ENCODE results near the gene IFI6. TPM values are rescaled to one million over a fixed set of nuclear protein-coding genes. Genes with fewer than 3 reads are reported as not detected.

The IFI6 gene
- polyA plus RNA-seq, 1 donor from 2014 or later, result 68.2 TPM

DNA sequence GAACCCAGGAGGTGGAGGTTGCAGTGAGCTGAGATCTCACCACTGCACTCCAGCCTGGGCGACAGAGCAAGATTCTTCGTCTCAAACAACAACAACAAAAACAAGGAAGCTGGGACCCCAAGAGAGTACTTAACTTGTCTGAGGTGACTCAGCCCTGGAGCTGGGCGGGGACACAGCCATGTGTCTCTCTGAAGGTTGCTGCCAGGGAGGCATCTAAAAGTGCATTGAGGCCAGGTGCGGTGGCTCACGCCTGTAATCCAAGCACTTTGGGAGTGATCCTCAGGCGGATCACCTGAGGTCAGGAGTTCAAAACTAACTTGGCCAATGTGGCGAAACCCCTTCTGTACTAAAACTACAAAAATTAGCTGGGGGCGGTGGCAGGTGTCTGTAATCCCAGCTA lies 7.7 kb downstream of the IFI6 start:
- peaks cover 1% of the 10 kb centered on the region for H3K36me3 Mint-ChIP-seq
- no peak overlapping the region for H3K27ac Mint-ChIP-seq
- no peaks in the 10 kb centered on the region for H3K9me3 Mint-ChIP-seq
- no peaks in the 10 kb centered on the region for H3K27me3 Mint-ChIP-seq
- H3K4me3 Mint-ChIP-seq, result peak overlapping the region in 1 of 4 donors; percentile 17
- peaks cover 30 to 37% (median 37%) of the 10 kb centered on the region in 3 donors for H3K4me1 Mint-ChIP-seq

DNA sequence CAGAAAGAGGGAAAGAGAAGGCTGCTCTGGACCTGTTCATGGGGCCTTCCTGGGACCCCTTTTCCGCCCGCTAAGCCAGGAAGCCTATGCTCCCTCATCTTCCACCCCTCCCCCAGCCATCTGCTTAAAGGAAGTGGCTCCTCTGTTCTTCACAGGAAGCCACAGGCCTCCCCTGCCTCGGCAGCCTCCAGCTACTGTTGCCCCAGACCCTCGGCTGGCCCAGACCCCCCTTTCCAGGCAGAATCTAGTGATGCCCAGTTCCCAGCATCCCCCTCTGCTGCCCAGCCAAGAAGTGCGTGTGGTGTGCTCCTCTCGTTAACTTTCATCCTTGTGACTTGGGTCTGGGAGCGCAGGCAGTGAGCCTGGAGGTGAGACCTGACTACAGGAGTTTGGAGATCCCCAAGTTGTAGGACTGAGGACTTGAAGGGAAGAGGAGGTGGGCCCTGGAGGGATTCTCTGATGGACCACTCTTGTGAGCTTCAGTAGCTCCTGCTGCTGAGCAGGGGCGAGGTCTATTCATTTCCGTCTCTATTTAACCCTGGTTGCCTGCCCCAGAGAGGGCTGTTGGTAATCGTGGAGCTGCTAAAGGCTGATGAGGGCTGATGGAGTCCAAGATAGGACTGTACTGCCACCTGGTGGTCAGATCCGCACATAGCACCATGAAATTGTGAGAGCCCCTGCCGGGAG lies 9.1 kb downstream of the IFI6 start:
- H3K36me3 Mint-ChIP-seq, result peaks cover 1% of the 10 kb centered on the region
- H3K9me3 Mint-ChIP-seq, result no peaks in the 10 kb centered on the region
- peaks cover 37 to 44% (median 44%) of the 10 kb centered on the region in 3 donors for H3K4me1 Mint-ChIP-seq
- peak overlapping the region; percentile 49 to 91 (median 72) for H3K4me3 Mint-ChIP-seq
- no peaks in the 10 kb centered on the region for H3K27me3 Mint-ChIP-seq
- peak overlapping the region; percentile 97 to 98 (median 98) for H3K27ac Mint-ChIP-seq

DNA sequence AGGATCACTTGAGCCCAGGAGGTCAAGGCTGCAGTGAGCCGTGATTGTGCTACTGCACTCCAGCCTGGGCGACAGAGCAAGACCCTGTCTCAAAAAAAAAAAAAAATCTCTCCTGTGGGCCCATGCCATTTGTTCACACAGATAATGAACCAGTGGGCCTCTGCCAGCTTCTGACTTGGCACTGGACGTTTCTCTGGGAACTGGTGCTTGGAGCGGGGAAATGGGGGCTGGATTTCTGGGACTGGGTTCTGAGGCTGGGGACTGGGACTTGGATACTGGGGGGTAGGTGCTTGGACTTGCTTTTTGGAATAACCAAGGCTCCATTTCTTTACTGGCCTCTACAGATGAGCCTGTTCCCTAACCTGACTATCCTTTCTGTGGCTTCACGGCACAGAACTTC lies 9.7 kb downstream of the IFI6 start:
- Mint-ChIP-seq H3K4me3 (peak overlapping the region; percentile 49 to 91 (median 72)), H3K27ac (peak overlapping the region; percentile 97 to 98 (median 98)), H3K36me3 (peaks cover under 1% of the 10 kb centered on the region), H3K9me3 (no peaks in the 10 kb centered on the region), H3K27me3 (no peaks in the 10 kb centered on the region), H3K4me1 (peaks cover 37 to 44% (median 44%) of the 10 kb centered on the region in 3 donors)

DNA sequence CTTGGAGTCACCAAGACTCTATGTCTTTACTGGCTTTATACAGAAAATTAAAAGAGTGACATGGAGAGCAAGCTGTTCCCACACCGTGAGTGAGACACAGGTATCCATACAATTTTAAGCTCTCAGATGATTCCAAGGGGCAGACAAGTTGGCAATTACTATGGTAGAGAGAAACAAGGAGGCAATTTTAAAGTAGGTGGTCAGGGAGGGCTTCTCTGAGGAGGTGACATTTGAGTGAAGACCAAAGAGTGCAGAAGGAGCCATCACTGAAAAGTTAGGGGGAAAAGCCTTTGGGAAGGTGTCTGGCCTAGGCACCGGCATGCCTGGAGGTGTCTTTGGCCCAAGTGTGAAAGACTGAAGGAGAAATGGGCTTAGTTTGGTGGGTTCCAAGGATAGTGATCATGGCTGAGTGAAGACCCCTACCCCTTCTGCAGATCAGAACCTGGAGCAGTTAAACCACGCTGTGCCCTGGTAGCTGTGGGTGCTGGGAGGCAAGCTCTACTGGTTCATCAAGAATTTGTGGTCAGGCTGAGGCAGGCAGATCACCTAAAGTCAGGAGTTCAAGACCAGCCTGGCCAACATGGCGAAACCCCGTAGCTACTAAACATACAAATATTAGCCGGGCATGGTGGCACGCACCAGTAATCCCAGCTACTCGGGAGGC lies 10.4 kb downstream of the IFI6 start:
- Mint-ChIP-seq H3K4me1 (peaks cover 37 to 44% (median 44%) of the 10 kb centered on the region in 3 donors), H3K36me3 (no peaks in the 10 kb centered on the region), H3K9me3 (no peaks in the 10 kb centered on the region), H3K27ac (peak overlapping the region; percentile 97 to 100 (median 100)), H3K4me3 (peak overlapping the region; percentile 21 to 90 (median 73)), H3K27me3 (no peaks in the 10 kb centered on the region)

DNA sequence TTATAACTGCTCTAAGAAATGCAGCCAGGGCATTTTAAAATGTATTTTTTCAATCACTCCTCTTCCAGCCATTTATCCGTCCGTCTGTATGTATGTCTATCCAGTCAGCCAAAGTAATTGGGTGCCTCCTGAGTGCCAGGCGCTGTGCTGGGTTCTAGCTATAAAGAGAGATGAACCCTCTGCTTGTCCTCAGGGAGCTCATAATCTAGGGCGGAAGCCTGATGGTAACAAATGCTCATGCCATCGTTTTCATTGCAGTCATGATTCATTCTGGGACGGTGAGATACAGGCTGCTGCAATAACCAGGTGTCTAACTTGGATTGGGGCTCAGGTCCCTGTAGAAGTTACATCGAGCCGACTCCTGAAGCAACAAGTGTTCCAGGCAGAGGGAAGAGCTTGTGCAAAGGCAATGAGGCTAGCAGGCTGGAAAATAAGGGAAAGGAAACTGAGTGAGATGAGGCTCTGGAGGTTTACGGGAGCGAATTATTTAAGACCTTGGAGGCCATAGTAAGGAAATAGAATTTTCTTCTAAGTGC lies 11.6 kb downstream of the IFI6 start:
- H3K4me1 Mint-ChIP-seq, result peaks cover 37 to 47% (median 45%) of the 10 kb centered on the region in 3 donors
- H3K36me3 Mint-ChIP-seq, result no peaks in the 10 kb centered on the region
- H3K9me3 Mint-ChIP-seq, result no peaks in the 10 kb centered on the region
- H3K4me3 Mint-ChIP-seq, result peak overlapping the region; percentile 85 to 95 (median 92)
- H3K27me3 Mint-ChIP-seq, result no peaks in the 10 kb centered on the region
- H3K27ac Mint-ChIP-seq, result peak overlapping the region; percentile 97 to 100 (median 100)

DNA sequence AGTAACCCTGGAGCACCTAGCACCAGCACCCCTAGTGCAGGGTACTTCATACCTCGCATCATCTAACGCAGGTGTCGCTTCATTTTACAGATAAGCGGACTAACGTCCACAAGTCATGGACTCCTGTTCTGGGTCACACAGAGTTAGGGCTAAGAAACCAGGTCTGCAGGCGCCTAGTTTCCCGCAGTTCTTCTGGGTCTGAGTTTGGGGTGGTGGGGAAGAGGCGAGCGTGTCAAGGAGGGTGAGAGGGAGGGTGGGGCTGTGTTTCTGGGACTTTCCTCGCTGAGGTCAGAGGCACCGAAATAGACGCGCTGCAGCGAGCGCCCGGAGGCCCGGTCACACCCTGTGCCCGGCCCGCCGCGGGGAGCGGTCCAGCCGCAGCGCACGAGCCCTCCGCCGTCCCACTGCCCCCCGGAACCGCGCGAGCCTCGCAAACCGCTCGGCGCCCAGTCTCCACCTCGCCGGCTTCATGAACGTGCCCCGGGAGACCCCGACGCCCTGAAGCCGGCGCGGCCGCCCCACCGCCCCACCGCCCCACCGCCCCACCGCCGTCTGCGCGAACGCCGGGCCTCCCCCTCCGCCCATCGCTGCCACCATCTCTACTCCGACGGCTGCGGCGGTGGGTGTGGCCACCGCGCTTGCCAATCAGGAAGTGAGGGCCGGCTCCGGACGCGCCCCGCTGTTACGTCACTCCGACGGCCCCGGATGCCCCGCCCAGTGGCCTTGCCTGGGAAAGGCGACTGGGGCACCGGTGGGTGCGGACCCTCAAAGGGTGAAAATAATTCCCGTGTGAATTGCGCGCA lies 12.3 kb downstream of the IFI6 start:
- no peaks in the 10 kb centered on the region for H3K36me3 Mint-ChIP-seq
- no peaks in the 10 kb centered on the region for H3K9me3 Mint-ChIP-seq
- peak overlapping the region; percentile 85 to 96 (median 92) for H3K4me3 Mint-ChIP-seq
- H3K27me3 Mint-ChIP-seq, result no peaks in the 10 kb centered on the region
- peak overlapping the region; percentile 97 to 100 (median 100) for H3K27ac Mint-ChIP-seq
- H3K4me1 Mint-ChIP-seq, result peaks cover 37 to 52% (median 47%) of the 10 kb centered on the region in 3 donors

DNA sequence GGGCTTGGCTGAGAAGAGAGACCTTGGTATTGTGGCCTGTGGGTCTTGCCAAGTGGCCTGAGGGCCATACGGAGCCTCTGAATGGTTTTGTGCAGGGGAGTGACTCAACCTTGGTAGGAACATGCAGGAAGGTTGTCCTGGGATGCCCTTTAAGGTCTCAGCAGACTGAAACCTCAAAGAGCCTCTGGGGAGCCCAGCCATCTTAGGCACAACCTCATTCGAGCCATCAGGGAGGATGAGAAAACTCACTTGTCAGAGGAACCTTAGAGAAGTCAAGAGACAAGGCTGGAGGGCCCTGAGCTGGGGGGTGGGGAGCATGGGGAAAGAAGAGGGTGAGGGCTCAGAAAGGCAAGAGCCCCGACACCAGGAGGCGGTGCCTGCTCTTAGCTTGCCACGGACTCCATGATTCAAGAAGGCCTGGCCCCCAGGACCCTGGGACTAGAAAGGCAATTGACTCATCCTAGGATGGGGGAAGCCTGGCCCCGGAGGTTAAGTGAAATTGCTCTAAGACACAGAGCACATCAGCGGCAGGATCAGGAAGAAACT lies 13.0 kb downstream of the IFI6 start:
- peaks cover 37 to 51% (median 46%) of the 10 kb centered on the region in 3 donors for H3K4me1 Mint-ChIP-seq
- no peaks in the 10 kb centered on the region for H3K36me3 Mint-ChIP-seq

DNA sequence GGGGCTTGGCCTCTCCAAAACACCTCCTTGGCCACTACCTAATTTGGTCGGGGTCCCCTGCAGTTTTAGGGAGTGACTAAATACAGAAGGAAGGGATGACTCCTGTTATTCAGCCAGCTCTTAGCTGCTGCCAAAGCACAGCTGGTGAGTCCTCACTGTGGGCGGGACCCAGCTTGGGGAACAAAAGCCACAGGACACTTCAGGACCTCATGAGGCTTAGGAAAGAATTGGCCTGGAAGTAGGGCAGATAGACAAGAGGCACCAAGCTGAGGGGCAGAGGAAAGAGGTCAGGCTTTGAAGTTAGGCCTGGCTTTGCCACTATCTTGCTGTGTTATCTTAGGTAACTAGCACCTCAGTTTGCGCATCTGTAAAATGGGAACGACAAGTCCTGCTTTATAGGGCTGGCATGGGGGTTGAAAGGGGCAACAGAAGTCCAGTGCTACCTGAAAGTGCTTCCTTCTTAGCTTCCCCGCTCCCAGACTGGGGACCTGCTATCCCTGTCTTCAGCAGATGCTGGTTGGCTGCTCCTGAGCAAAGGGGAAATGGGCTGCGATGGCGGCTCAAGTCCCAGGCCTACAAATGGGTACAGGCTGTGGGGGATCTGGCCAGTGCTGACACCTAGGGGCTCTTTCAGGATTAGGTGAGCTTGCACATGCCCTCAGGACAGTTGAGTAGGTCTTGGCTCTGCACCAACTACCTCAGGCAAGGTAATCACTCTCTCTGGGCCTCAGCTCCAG lies 15.7 kb downstream of the IFI6 start:
- Mint-ChIP-seq H3K27me3 (no peaks in the 10 kb centered on the region), H3K4me1 (peaks cover 29 to 36% (median 31%) of the 10 kb centered on the region in 3 donors), H3K9me3 (no peaks in the 10 kb centered on the region), H3K36me3 (no peaks in the 10 kb centered on the region), H3K27ac (peak overlapping the region in 1 of 3 donors; percentile 71), H3K4me3 (peak overlapping the region in 1 of 4 donors; percentile 57)

More for the DNA sequence above, 13.0 kb downstream of the IFI6 start:
- peak overlapping the region; percentile 97 to 100 (median 100) for H3K27ac Mint-ChIP-seq
- H3K4me3 Mint-ChIP-seq, result peak overlapping the region; percentile 85 to 96 (median 92)
- no peaks in the 10 kb centered on the region for H3K27me3 Mint-ChIP-seq
- H3K9me3 Mint-ChIP-seq, result no peaks in the 10 kb centered on the region

DNA sequence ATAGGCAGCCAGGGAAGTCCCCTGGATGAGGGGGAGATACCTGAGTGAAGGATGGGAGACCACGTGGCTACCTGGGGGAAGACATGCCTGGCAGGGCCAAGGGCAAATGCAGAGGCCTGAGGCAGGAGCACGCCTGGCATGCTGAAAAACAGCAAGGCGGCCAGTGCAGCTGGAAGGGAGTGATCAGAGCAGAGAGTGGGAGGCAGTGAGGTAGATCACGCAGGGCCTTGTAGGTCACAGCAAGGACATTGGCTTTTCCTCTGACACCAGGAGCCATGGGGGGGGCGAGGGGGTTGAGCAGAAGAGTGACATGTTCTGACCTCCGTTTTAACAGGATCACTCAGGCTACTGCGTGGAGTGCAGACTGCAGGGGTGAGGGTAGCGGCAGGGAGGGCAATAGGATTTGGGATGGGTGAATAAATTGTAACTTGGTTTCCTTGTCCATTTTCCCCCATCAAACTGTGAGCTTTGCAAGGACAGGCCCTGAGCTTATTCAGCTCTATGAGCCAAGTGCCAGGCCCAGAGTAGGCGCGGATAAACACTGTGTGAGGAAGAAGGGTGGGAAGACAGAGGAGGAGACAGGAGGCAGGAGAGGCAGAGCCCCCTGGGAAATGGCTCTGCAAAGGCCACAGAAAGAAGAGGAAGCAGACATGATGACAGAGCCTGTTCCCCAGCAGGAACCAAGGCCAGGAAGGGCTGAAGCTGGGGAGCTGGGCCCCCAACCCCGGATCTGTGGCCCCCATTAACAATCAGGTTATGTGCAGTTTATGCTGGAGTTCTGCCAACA lies 16.6 kb downstream of the IFI6 start:
- no peaks in the 10 kb centered on the region for H3K27me3 Mint-ChIP-seq
- H3K36me3 Mint-ChIP-seq, result no peaks in the 10 kb centered on the region
- no peaks in the 10 kb centered on the region for H3K9me3 Mint-ChIP-seq
- peak overlapping the region in 2 of 3 donors; percentile 84 to 87 for H3K27ac Mint-ChIP-seq
- peaks cover 21 to 28% (median 25%) of the 10 kb centered on the region in 3 donors for H3K4me1 Mint-ChIP-seq
- H3K4me3 Mint-ChIP-seq, result peak overlapping the region in 1 of 4 donors; percentile 7

DNA sequence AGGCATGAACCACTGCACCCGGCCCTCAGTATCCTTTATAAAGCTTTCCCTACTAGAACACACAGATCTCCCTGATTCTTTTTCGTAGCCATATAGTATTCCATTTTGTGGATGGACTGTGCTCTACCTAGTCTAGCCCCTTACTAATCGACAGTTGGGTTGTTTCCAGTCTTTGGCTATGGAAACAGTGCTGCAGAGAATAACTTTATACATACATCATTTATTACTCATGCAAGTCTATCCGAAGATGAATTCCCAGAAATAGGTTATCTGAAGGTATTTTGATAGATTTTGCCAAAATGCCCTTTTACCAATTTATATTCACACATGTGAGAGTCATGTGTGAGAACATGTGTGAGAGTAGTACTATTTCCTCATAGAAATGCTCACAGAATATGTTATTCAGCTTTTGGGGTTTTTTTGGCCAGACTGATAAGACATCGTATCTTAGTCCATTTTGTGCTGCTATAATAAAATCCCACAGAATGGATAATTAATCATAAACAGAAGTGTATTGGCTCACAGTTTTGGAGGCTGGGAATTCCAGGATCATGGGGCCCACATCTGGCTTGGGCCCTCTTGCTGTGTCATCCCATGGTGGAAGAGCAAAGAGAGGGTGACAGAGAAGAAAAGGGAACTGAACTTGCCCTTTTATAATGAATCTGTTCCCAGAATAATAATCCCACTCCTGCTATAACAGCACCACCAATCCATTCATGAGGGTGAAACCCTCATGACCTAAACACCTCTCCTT lies 19.7 kb downstream of the IFI6 start:
- peaks cover 5 to 11% (median 10%) of the 10 kb centered on the region in 3 donors for H3K4me1 Mint-ChIP-seq
- no peaks in the 10 kb centered on the region for H3K27me3 Mint-ChIP-seq
- H3K36me3 Mint-ChIP-seq, result no peaks in the 10 kb centered on the region
- H3K4me3 Mint-ChIP-seq, result no peak overlapping the region
- peak overlapping the region in 2 of 3 donors; percentile 57 to 59 for H3K27ac Mint-ChIP-seq
- H3K9me3 Mint-ChIP-seq, result no peaks in the 10 kb centered on the region

DNA sequence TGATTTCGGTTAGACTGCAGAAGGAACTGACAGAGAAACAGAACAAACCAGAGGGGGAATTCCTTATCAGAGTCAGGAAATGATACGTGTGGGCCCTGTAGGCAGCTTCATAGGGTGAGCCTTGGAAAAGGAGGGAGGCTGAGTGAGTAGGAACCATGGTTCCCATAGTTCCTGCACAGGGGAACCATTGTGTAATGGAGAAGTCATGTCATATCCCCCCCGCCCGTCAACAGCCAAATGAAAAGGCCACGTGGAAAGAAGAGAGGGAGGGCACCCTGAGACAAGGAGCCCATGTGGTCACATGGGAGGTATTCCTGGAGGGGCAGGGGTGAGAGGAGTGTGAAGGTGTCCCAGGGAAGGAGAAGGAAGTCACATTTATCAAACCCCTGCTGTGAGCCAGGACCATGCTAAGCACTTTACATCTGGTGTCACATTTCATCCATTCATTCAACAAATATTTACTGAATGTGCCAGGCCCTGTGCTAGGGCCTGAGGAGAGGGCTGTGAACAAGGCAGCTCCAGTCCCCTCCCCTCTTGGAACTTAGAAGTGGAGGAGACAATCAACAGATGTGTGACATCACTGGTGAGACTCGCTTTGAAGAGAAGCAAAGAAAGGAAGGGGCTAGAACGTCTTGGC lies 21.3 kb downstream of the IFI6 start:
- Mint-ChIP-seq H3K27ac (peak overlapping the region in 1 of 3 donors; percentile 83), H3K4me1 (peaks cover 5 to 10% (median 10%) of the 10 kb centered on the region in 3 donors), H3K36me3 (no peaks in the 10 kb centered on the region), H3K27me3 (no peaks in the 10 kb centered on the region), H3K9me3 (no peaks in the 10 kb centered on the region), H3K4me3 (no peak overlapping the region)

DNA sequence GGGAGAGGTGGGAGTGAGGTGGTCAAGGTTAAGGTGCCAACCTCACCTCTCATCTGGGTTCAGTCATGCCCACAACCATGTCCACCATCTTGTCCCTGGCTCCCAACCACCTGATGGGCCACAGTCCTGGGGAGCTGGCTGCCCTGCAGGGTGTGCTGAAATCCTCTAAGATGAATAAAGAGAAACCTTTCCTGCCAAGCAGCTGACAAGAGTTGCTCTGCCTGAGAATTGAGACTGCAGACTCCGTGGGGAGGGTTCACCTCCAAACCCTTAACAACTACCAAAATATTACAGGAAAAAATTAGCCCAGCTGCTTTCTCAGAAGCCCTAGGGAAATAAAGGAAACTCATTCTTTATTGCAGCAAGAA lies 21.8 kb downstream of the IFI6 start:
- Mint-ChIP-seq H3K36me3 (no peaks in the 10 kb centered on the region), H3K4me3 (peak overlapping the region in 1 of 4 donors; percentile 19), H3K4me1 (peaks cover 5 to 9% (median 7%) of the 10 kb centered on the region in 3 donors), H3K27me3 (no peaks in the 10 kb centered on the region), H3K9me3 (no peaks in the 10 kb centered on the region), H3K27ac (no peak overlapping the region)

All from IgD-negative memory B cell (primary cell).